A549 treated with ZK216348 at 1 μM for 4 hours (cell line): Measurements from ENCODE around the gene MRPL21. TPM values are rescaled to one million over a fixed set of nuclear protein-coding genes. Genes with fewer than 3 reads are reported as not detected.

Experiments
- total RNA-seq: library from RNA; stranded (reverse); fragments of 200-300 nt; extraction: Qiagen RNA extraction; gene quantifications from 5 replicates; pipeline ENCODE4 v1.2.3, GENCODE V29; 2022; ENCODE audit warnings: low read depth

MRPL21 gene
- total RNA-seq = 108 to 148 TPM (median 131 TPM) in 5 replicates

GRCh38 chr11:68903288-68904247 lies at the start of gene MRPL21, which contains the start of gene IGHMBP2:
Gene MRPL21 (minus strand): TSS chr11:68903832. CDS start chr11:68903810, 22 bp downstream.
Gene IGHMBP2 (plus strand): TSS chr11:68903891. CDS start chr11:68903953, 62 bp downstream.

GRCh38 chr11:68841718-68842426 lies 61.8 kb downstream of the MRPL21 start, which contains the start of gene CPT1A:
Gene CPT1A (minus strand): TSS chr11:68841916. CDS start chr11:68815474, 26,442 bp downstream.

Other genes with a start within 250 kb of the MRPL21 start
- gene GAL, start 219.3 kb downstream of the MRPL21 start, total RNA-seq = 11.6 to 21.0 TPM (median 18.7 TPM) in 5 replicates
- gene TESMIN, start 152.3 kb downstream of the MRPL21 start, total RNA-seq = 2.8 to 7.3 TPM (median 5.1 TPM) in 5 replicates
- 26.9 to 34.0 TPM (median 30.6 TPM) in 5 replicates for gene CPT1A, start 61.9 kb downstream of the MRPL21 start, total RNA-seq
- 15.2 to 17.2 TPM (median 15.5 TPM) in 5 replicates for gene IGHMBP2, start 59 bp upstream of the MRPL21 start, total RNA-seq
- gene MRGPRD, start 77.2 kb upstream of the MRPL21 start, total RNA-seq = not detected in 5 replicates
- 0.06 to 0.09 TPM in 2 of 5 replicates, not detected in the others for gene MRGPRF, start 109.4 kb upstream of the MRPL21 start, total RNA-seq
- 8.1 to 15.0 TPM (median 12.8 TPM) in 5 replicates for gene TPCN2, start 145.1 kb upstream of the MRPL21 start, total RNA-seq